OCI-M1 (cell line): ENCODE data around the gene MFGE8.

Experiments used
- DNase-seq: peaks from one replicate; lab custom pipeline; 2025; lab: John Stamatoyannopoulos, UW

The MFGE8 gene

GRCh38 chr15:88872106-88872505 is 41.1 kb downstream of the MFGE8 start:
- DNase-seq: no peak

GRCh38 chr15:88871313-88871712 is 41.9 kb downstream of the MFGE8 start:
- no peak for DNase-seq

- no peak for DNase-seq
These were observed 46.8 kb downstream of the MFGE8 start for GRCh38 chr15:88866295-88866881.

- DNase-seq: no peak
These were observed 47.6 kb downstream of the MFGE8 start for GRCh38 chr15:88865498-88866099.

GRCh38 chr15:88864861-88865497 is 48.2 kb downstream of the MFGE8 start:
- DNase-seq: no peak

- no peak for DNase-seq
These were observed 49.8 kb downstream of the MFGE8 start for GRCh38 chr15:88863412-88863811.

- no peak for DNase-seq
These were observed 53.0 kb downstream of the MFGE8 start for GRCh38 chr15:88860212-88860611.

- no peak for DNase-seq
These were observed 53.6 kb downstream of the MFGE8 start for GRCh38 chr15:88859550-88859949.

- DNase-seq: no peak
These were observed 54.2 kb downstream of the MFGE8 start for GRCh38 chr15:88858934-88859333.

GRCh38 chr15:88852476-88852875 is 60.7 kb downstream of the MFGE8 start:
- no peak for DNase-seq

- DNase-seq: no peak
These were observed 63.7 kb downstream of the MFGE8 start for GRCh38 chr15:88849376-88850072.
